CD4-positive, alpha-beta T cell treated with Interleukin-6 for 4 hours (primary cell): ENCODE measurements around the gene ITM2C.
A peak's percentile ranks its signal among the peaks of the same experiment; 100 is the strongest.

Source experiments
- DNase-seq: peaks from one replicate; pipeline ENCODE4 v3.0.0-alpha.2; 2020; ENCODE audit warnings: mixed read lengths

Gene ITM2C

GRCh38 chr2:230895536-230896345 is 31.0 kb downstream of the ITM2C start:
- no peak for DNase-seq

- no peak for DNase-seq
Observed at GRCh38 chr2:230896346-230897115, 31.8 kb downstream of the ITM2C start.

- no peak for DNase-seq
Observed at GRCh38 chr2:230898016-230898712, 33.4 kb downstream of the ITM2C start.

GRCh38 chr2:230898713-230899091 is 34.0 kb downstream of the ITM2C start:
- DNase-seq, result no peak

- DNase-seq, result no peak
Observed at GRCh38 chr2:230899287-230899686, 34.5 kb downstream of the ITM2C start.

- no peak for DNase-seq
Observed at GRCh38 chr2:230899786-230900185, 35.0 kb downstream of the ITM2C start.

GRCh38 chr2:230900336-230900995 is 35.7 kb downstream of the ITM2C start:
- no peak for DNase-seq

- no peak for DNase-seq
Observed at GRCh38 chr2:230901006-230901405, 36.3 kb downstream of the ITM2C start.

GRCh38 chr2:230902180-230902899 is 37.6 kb downstream of the ITM2C start:
- DNase-seq, result peak; percentile 66

GRCh38 chr2:230903231-230904150 is 38.7 kb downstream of the ITM2C start:
- no peak for DNase-seq

- no peak for DNase-seq
Observed at GRCh38 chr2:230904856-230905447, 40.2 kb downstream of the ITM2C start.

- peak; percentile 85 for DNase-seq
Observed at GRCh38 chr2:230905448-230906421, 41.0 kb downstream of the ITM2C start.

GRCh38 chr2:230906471-230907230 is 41.9 kb downstream of the ITM2C start:
- DNase-seq, result no peak

GRCh38 chr2:230907361-230908091 is 42.8 kb downstream of the ITM2C start:
- DNase-seq, result no peak

- DNase-seq, result no peak
Observed at GRCh38 chr2:230908092-230908594, 43.4 kb downstream of the ITM2C start.

- DNase-seq, result peak; percentile 21
Observed at GRCh38 chr2:230908595-230909191, 44.0 kb downstream of the ITM2C start.

GRCh38 chr2:230909841-230910545 is 45.3 kb downstream of the ITM2C start:
- DNase-seq, result no peak
